ENCODE results near the gene ABCB11.
A peak's percentile ranks its signal among the peaks of the same experiment; 100 is the strongest.

ABCB11 gene

DNA sequence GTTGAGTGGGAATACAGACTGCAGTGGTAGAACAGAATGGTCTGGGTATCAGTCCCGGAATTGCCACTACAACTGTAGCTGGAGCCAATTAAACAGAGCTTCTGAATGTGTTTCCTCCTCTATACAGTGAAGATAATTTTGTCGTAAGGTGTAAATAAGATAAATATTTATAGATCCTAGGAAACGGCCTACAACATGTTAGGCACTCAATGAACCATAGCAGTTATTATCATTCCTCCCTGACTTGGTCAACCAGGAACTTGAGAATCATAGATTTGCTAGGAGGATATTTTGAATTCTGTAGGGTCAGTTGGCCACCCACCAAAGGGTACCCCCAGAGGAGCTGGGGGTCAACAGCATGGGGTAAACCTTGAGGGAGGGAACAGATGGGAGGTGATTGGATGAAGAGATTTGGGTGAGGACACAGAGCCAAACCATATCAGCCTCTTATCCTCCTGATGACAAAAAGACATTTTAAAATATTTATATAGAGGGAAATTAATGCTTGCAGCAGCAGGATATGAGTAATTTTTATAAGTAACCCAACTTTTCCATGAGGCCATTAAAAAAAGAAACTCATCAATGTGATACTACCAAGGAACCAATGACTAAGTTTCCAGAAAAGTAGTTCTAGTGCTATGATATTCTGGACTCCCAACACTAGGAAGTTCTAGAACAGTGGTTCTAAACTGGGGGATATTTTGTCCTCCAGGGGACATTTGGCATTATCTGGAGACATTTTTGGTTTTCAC, 42.3 kb upstream of the ABCB11 start:
- H3K27me3 ChIP-seq (ENCODE audit: insufficient read depth, poor library complexity, severe bottlenecking) = no peaks in the 10 kb centered on the region
- H3K4me3 ChIP-seq (replicated peaks; ENCODE audit: insufficient read depth, low read length) = no peak overlapping the region
- TF ChIP-seq POLR2AphosphoS5 (IDR thresholded peaks at IDR 0.05; ENCODE audit: low read depth) (no peak), SPI1 (IDR thresholded peaks at IDR 0.05; ENCODE audit: borderline replicate concordance, low read depth) (no peak), GABPA (IDR thresholded peaks at IDR 0.05; ENCODE audit: low read depth) (no peak)
- TF ChIP-seq, protein P1, sequence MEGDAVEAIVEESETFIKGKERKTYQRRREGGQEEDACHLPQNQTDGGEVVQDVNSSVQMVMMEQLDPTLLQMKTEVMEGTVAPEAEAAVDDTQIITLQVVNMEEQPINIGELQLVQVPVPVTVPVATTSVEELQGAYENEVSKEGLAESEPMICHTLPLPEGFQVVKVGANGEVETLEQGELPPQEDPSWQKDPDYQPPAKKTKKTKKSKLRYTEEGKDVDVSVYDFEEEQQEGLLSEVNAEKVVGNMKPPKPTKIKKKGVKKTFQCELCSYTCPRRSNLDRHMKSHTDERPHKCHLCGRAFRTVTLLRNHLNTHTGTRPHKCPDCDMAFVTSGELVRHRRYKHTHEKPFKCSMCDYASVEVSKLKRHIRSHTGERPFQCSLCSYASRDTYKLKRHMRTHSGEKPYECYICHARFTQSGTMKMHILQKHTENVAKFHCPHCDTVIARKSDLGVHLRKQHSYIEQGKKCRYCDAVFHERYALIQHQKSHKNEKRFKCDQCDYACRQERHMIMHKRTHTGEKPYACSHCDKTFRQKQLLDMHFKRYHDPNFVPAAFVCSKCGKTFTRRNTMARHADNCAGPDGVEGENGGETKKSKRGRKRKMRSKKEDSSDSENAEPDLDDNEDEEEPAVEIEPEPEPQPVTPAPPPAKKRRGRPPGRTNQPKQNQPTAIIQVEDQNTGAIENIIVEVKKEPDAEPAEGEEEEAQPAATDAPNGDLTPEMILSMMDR (IDR thresholded peaks at IDR 0.05; ENCODE audit: insufficient read depth, low read length) = no peak
- TF ChIP-seq, protein P2, sequence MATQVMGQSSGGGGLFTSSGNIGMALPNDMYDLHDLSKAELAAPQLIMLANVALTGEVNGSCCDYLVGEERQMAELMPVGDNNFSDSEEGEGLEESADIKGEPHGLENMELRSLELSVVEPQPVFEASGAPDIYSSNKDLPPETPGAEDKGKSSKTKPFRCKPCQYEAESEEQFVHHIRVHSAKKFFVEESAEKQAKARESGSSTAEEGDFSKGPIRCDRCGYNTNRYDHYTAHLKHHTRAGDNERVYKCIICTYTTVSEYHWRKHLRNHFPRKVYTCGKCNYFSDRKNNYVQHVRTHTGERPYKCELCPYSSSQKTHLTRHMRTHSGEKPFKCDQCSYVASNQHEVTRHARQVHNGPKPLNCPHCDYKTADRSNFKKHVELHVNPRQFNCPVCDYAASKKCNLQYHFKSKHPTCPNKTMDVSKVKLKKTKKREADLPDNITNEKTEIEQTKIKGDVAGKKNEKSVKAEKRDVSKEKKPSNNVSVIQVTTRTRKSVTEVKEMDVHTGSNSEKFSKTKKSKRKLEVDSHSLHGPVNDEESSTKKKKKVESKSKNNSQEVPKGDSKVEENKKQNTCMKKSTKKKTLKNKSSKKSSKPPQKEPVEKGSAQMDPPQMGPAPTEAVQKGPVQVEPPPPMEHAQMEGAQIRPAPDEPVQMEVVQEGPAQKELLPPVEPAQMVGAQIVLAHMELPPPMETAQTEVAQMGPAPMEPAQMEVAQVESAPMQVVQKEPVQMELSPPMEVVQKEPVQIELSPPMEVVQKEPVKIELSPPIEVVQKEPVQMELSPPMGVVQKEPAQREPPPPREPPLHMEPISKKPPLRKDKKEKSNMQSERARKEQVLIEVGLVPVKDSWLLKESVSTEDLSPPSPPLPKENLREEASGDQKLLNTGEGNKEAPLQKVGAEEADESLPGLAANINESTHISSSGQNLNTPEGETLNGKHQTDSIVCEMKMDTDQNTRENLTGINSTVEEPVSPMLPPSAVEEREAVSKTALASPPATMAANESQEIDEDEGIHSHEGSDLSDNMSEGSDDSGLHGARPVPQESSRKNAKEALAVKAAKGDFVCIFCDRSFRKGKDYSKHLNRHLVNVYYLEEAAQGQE (IDR thresholded peaks at IDR 0.05; ENCODE audit: insufficient replicate concordance, low read depth) = no peak
- peak overlapping the region; percentile 94 for H3K27ac ChIP-seq (replicated peaks)
- DNase-seq (ENCODE audit: low read depth in 1 of 2, low spot score in 1 of 2) = no peak

DNA sequence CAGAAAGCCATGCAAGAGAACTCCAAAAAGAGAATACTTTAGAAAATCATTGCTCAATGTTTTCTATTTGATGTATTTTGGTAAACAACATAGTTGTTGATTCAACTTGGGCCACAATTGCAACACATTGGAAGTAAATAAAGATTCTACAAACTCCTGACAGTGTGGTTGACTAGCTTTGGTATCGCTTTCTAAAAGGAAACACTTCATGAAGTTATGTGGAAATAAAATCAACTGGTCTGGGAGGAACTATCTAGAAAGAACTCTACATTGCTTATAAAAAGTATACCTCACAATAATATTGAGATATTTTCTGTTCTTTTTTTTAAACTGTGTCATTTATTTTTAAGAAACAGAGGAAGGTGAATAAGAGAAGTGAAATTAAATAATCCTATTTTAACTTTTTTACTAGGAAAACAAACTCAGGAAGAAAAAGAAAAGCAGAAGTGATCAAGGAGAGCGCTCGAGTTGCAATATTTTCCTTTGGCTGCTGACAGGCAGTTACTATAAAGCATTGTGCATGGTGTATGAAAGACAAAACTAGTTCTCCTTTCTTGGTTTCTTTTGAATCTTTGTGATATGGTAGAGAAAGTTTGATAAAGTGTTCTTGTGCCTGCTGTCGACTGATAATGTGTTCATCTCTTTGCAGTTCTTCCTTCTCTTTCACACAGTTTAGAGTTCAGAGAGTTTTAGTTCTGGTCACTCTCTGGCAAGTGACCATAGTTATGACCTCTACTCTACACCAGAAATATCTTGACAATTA, 41.2 kb upstream of the ABCB11 start:
- peak; percentile 68 to 76 for DNase-seq (ENCODE audit: low read depth in 1 of 2, low spot score in 1 of 2)
- Histone ChIP-seq H3K27ac (replicated peaks) (peak overlapping the region; percentile 94), H3K4me3 (replicated peaks; ENCODE audit: insufficient read depth, low read length) (no peak overlapping the region), H3K27me3 (ENCODE audit: insufficient read depth, poor library complexity, severe bottlenecking) (no peaks in the 10 kb centered on the region)
- TF ChIP-seq, protein P2 (IDR thresholded peaks at IDR 0.05; ENCODE audit: insufficient replicate concordance, low read depth) = no peak
- TF ChIP-seq POLR2AphosphoS5 (IDR thresholded peaks at IDR 0.05; ENCODE audit: low read depth) = peak; percentile 41; the same call in 1 of the 2 replicates
- TF ChIP-seq SPI1 (IDR thresholded peaks at IDR 0.05; ENCODE audit: borderline replicate concordance, low read depth) = peak; percentile 97
- TF ChIP-seq, protein P1 (IDR thresholded peaks at IDR 0.05; ENCODE audit: insufficient read depth, low read length) = no peak
- no peak for TF ChIP-seq GABPA (IDR thresholded peaks at IDR 0.05; ENCODE audit: low read depth)

DNA sequence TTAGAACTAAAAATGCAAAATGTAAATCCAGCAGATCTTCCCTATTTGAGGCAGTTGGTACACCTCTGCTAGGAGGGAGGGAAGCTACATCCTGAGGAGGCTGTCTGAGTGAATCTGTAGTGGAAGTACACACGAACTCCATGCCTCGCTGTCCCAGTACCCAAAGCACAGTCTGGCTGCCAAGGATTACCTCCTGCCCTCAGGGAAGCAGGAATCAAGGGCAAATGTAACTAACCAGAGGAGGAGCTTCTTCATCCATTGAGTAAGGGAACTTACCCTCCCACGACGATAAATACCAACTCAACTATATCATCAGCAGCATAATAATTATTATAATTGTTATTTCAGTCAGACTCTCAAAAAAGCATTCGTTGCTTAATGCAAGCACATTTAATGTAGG, 40.3 kb upstream of the ABCB11 start:
- no peak for DNase-seq (ENCODE audit: low read depth in 1 of 2, low spot score in 1 of 2)
- TF ChIP-seq SPI1 (IDR thresholded peaks at IDR 0.05; ENCODE audit: borderline replicate concordance, low read depth) (no peak), POLR2AphosphoS5 (IDR thresholded peaks at IDR 0.05; ENCODE audit: low read depth) (no peak), GABPA (IDR thresholded peaks at IDR 0.05; ENCODE audit: low read depth) (no peak)
- TF ChIP-seq, protein P2 (IDR thresholded peaks at IDR 0.05; ENCODE audit: insufficient replicate concordance, low read depth) = no peak
- TF ChIP-seq, protein P1 (IDR thresholded peaks at IDR 0.05; ENCODE audit: insufficient read depth, low read length) = no peak
- Histone ChIP-seq H3K4me3 (replicated peaks; ENCODE audit: insufficient read depth, low read length) (no peak overlapping the region; the same call in 1 of the 2 replicates), H3K27me3 (ENCODE audit: insufficient read depth, poor library complexity, severe bottlenecking) (no peaks in the 10 kb centered on the region), H3K27ac (replicated peaks) (peak overlapping the region; percentile 94)
